ENCODE data around the gene STK40.

Gene STK40

DNA sequence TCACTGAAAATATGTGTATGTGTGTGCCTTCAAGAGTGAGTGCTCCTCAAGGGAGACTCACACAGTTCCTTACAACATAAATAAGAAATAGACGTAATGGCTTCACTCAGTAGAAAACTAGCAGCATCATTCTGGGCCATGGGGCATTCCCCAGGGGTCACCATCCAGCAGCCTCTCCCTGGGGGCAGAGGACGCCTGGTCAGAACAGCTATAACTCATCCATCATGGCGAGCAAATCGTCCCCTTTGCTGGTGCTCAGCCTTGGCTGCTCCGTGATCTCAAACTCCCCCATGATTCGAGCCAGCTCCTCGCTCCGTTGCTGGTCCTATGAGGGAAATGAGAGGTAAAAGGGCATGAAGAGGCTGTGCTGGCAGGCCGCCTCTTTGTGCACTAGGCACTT lies 32.2 kb upstream of the STK40 start:
- Histone ChIP-seq H3K9me3 (ENCODE audit: control insufficient read depth, low read length) (no peaks in the 10 kb centered on the region), H3K4me2 (ENCODE audit: low read length) (no peak overlapping the region), H3K9ac (no peak overlapping the region), H3K4me1 (no peaks in the 10 kb centered on the region), H3K27me3 (ENCODE audit: control insufficient read depth, insufficient read depth, low read length) (no peaks in the 10 kb centered on the region), H3K27ac (no peak overlapping the region), H3K79me2 (no peaks in the 10 kb centered on the region), H3K4me3 (ENCODE audit: low read depth, low read length) (no peak overlapping the region), H3K36me3 (ENCODE audit: control insufficient read depth, insufficient read depth, low read length) (no peaks in the 10 kb centered on the region), H2AFZ (no peak overlapping the region)
- TF ChIP-seq, protein P1, sequence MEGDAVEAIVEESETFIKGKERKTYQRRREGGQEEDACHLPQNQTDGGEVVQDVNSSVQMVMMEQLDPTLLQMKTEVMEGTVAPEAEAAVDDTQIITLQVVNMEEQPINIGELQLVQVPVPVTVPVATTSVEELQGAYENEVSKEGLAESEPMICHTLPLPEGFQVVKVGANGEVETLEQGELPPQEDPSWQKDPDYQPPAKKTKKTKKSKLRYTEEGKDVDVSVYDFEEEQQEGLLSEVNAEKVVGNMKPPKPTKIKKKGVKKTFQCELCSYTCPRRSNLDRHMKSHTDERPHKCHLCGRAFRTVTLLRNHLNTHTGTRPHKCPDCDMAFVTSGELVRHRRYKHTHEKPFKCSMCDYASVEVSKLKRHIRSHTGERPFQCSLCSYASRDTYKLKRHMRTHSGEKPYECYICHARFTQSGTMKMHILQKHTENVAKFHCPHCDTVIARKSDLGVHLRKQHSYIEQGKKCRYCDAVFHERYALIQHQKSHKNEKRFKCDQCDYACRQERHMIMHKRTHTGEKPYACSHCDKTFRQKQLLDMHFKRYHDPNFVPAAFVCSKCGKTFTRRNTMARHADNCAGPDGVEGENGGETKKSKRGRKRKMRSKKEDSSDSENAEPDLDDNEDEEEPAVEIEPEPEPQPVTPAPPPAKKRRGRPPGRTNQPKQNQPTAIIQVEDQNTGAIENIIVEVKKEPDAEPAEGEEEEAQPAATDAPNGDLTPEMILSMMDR (IDR thresholded peaks at IDR 0.05), result no peak

DNA sequence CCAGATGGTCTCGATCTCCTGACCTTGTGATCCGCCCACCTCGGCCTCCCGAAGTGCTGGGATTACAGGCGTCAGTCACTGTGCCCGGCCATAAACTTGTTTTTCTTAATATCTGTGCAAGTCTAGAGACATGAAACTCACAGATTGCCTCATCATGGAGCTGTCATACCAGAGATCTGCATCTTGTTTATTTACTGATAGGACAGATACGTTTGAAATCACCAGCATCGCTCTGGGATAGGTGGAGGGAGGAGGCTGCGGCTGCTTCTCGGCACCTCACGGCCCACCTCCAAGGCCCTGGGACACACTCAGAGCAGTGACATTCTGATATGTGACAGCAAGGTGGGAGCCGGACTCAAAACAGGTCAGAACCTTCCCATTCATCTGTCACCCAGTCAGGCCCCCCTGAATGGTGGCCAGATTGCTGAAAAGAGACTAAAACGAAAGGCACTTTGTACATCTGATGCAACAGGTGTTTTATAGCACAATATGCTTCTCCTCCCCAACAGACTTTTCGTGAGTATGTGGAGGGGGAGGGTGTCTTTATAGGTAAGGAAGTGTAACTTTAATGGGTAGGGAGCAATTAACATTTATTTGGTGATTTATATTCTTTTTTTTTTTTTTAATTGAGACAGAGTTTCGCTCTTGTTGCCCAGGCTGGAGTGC lies 30.1 kb upstream of the STK40 start:
- H3K27ac ChIP-seq, result no peak overlapping the region
- no peaks in the 10 kb centered on the region for H3K27me3 ChIP-seq (ENCODE audit: control insufficient read depth, insufficient read depth, low read length)
- H2AFZ ChIP-seq, result no peak overlapping the region
- H3K4me1 ChIP-seq, result no peaks in the 10 kb centered on the region
- H3K9me3 ChIP-seq (ENCODE audit: control insufficient read depth, low read length), result no peaks in the 10 kb centered on the region
- no peak overlapping the region for H3K4me3 ChIP-seq (ENCODE audit: low read depth, low read length)
- TF ChIP-seq, protein P1 (IDR thresholded peaks at IDR 0.05), result no peak
- no peak overlapping the region for H3K9ac ChIP-seq
- H3K79me2 ChIP-seq, result no peaks in the 10 kb centered on the region
- no peaks in the 10 kb centered on the region for H3K36me3 ChIP-seq (ENCODE audit: control insufficient read depth, insufficient read depth, low read length)
- no peak overlapping the region for H3K4me2 ChIP-seq (ENCODE audit: low read length)

DNA sequence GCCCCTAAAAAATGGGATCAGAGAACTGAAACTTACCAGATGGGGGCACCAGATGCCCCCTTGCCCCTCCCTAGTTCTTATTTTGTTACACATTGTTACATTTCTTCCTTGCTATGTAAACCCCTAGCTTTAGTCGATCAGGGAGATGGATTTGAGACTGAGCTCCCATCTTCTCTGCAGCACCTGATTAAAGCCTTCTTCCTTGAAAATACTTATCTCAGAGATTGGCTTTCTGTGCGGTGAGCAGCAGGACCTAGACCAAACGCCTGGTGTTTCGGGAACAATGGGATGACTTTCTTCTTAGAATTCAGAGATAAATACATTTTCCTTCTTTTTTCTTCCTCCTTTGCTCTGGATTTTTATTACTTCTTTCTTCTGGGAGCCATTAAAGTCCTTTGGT lies 28.7 kb upstream of the STK40 start:
- Histone ChIP-seq H3K4me3 (ENCODE audit: low read depth, low read length) (no peak overlapping the region), H3K27me3 (ENCODE audit: control insufficient read depth, insufficient read depth, low read length) (no peaks in the 10 kb centered on the region), H3K4me2 (ENCODE audit: low read length) (no peak overlapping the region), H3K9ac (no peak overlapping the region), H3K4me1 (no peaks in the 10 kb centered on the region), H3K27ac (no peak overlapping the region), H3K9me3 (ENCODE audit: control insufficient read depth, low read length) (no peaks in the 10 kb centered on the region), H2AFZ (no peak overlapping the region), H3K36me3 (ENCODE audit: control insufficient read depth, insufficient read depth, low read length) (no peaks in the 10 kb centered on the region), H3K79me2 (no peaks in the 10 kb centered on the region)
- TF ChIP-seq, protein P1 (IDR thresholded peaks at IDR 0.05), result no peak

DNA sequence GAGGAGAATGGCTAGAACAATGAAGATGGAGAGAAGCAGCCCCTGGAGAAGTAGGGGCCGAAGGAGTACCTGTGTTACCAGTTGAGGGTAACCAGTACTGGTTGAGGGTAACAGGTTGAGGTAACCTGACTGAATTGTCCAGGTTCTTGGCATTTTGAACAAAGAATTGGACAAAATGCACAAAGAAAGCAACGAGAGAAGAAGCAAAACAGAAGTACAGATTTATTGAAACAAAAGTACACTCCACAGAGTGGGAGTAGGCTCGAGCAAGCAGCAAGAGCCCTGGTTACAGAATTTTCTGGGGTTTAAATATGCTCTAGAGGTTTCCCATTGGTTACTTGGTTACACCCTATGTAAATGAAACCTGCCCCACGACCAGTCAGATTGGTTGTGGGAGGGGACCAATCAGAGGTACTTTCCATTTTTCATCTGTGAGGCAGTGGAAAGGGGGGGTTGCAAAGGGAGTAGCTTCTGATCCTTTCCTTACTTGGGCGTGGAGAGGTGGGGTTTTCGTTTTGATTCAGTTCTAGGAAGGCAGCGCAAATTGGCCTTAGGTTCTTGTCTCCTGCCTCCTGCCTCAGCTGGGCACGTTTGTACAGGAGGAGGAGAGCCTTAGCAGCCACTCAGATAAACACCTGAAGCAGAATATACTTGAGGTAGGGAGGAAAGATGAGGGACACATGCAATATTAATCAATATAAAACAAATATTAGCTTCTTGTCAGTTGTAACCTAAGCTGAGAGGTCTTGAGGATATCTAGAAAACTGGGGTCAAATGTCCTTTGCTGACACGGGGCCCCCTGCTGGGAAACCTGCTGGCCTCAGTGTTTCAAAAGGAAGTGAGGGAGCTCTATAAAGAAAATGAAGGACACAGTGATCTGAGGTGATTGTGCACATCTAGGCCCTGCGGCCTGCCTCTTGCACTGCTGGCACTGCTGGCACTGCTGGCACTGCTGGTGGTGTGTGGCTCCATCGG lies 26.2 kb upstream of the STK40 start:
- Histone ChIP-seq H3K4me2 (ENCODE audit: low read length) (no peak overlapping the region), H3K36me3 (ENCODE audit: control insufficient read depth, insufficient read depth, low read length) (no peaks in the 10 kb centered on the region), H3K9ac (no peak overlapping the region), H3K27ac (no peak overlapping the region), H3K4me3 (ENCODE audit: low read depth, low read length) (no peak overlapping the region), H3K79me2 (no peaks in the 10 kb centered on the region), H3K4me1 (no peaks in the 10 kb centered on the region), H3K27me3 (ENCODE audit: control insufficient read depth, insufficient read depth, low read length) (no peaks in the 10 kb centered on the region), H2AFZ (peak overlapping the region; percentile 42), H3K9me3 (ENCODE audit: control insufficient read depth, low read length) (no peaks in the 10 kb centered on the region)
- TF ChIP-seq, protein P1 (IDR thresholded peaks at IDR 0.05), result no peak
